Sigmoid colon (tissue), 4 donors: ENCODE measurements around the gene ZFHX2.

Source experiments
- CTCF ChIP-seq, 4 experiments: fragments of 450-650 bp in 3 of 4; fragments of 200-600 bp in 1 of 4; IDR thresholded peaks; one replicate each; pipeline ENCODE4 v1.5.1; 2016 to 2019; ENCODE audit warnings: antibody characterized with exemption in 4 of 4, mild to moderate bottlenecking in 3 of 4, moderate library complexity in 2 of 4
- EP300 ChIP-seq, 4 donors: sonication (generic); formaldehyde crosslinking; IDR thresholded peaks; one replicate each; pipeline ENCODE4 v1.6.1; 2017; ENCODE audit warnings: antibody characterized with exemption in 4 of 4
- POLR2A ChIP-seq, 2 donors: fragments of 450-650 bp; IDR thresholded peaks; one replicate each; pipeline ENCODE4 v1.6.1; 2016; ENCODE audit warnings: antibody characterized with exemption in 2 of 2, mild to moderate bottlenecking in 2 of 2, moderate library complexity in 2 of 2

GRCh38 chr14:23573384-23574015 is 21.9 kb upstream of the ZFHX2 start:
- no peak for TF ChIP-seq CTCF (IDR thresholded peaks at IDR 0.05)
- no peak for TF ChIP-seq POLR2A (IDR thresholded peaks at IDR 0.05)
- TF ChIP-seq EP300 (IDR thresholded peaks at IDR 0.05): no peak
